GM08714 (cell line): Measurements from ENCODE around the gene TTC23L.

ENCODE experiments used
- H3K4me3 ChIP-seq: fragments of 200-500 bp; sonication (Bioruptor generic); 2 replicates; pipeline ENCODE4 v1.5.1; 2014; ENCODE audit warnings: mild to moderate bottlenecking, low read length, inconsistent platforms
- ZNF274 ChIP-seq: IDR thresholded peaks from 2 replicates; pipeline ENCODE4 v1.6.1; 2012; ENCODE audit warnings: mild to moderate bottlenecking, low read depth, low read length

Gene TTC23L

GRCh38 chr5:34844999-34845398 is 6.0 kb downstream of the TTC23L start:
- H3K4me3 ChIP-seq: no peak overlapping the region
- TF ChIP-seq ZNF274: no peak

GRCh38 chr5:34847056-34847455 is 8.1 kb downstream of the TTC23L start:
- H3K4me3 ChIP-seq: no peak overlapping the region
- no peak for TF ChIP-seq ZNF274

GRCh38 chr5:34847552-34847951 is 8.6 kb downstream of the TTC23L start:
- TF ChIP-seq ZNF274: no peak
- H3K4me3 ChIP-seq: no peak overlapping the region

- TF ChIP-seq ZNF274: no peak
- no peak overlapping the region for H3K4me3 ChIP-seq
Observed at GRCh38 chr5:34848230-34848629, 9.3 kb downstream of the TTC23L start.

GRCh38 chr5:34849253-34849652 is 10.3 kb downstream of the TTC23L start:
- no peak for TF ChIP-seq ZNF274
- no peak overlapping the region for H3K4me3 ChIP-seq

GRCh38 chr5:34854459-34855174 is 15.7 kb downstream of the TTC23L start:
- no peak overlapping the region for H3K4me3 ChIP-seq
- no peak for TF ChIP-seq ZNF274

GRCh38 chr5:34857161-34857560 is 18.2 kb downstream of the TTC23L start:
- TF ChIP-seq ZNF274: no peak

GRCh38 chr5:34857894-34858293 is 18.9 kb downstream of the TTC23L start:
- no peak for TF ChIP-seq ZNF274
- H3K4me3 ChIP-seq: no peak overlapping the region

More at GRCh38 chr5:34857161-34857560, 18.2 kb downstream of the TTC23L start:
- no peak overlapping the region for H3K4me3 ChIP-seq

- no peak for TF ChIP-seq ZNF274
- no peak overlapping the region for H3K4me3 ChIP-seq
Observed at GRCh38 chr5:34858790-34859189, 19.8 kb downstream of the TTC23L start.

GRCh38 chr5:34859253-34859652 is 20.3 kb downstream of the TTC23L start:
- no peak for TF ChIP-seq ZNF274
- no peak overlapping the region for H3K4me3 ChIP-seq

- TF ChIP-seq ZNF274: no peak
- no peak overlapping the region for H3K4me3 ChIP-seq
Observed at GRCh38 chr5:34863946-34864345, 25.0 kb downstream of the TTC23L start.

GRCh38 chr5:34865091-34865490 is 26.1 kb downstream of the TTC23L start:
- H3K4me3 ChIP-seq: no peak overlapping the region
- TF ChIP-seq ZNF274: no peak

GRCh38 chr5:34866989-34867471 is 28.1 kb downstream of the TTC23L start:
- TF ChIP-seq ZNF274: no peak
- H3K4me3 ChIP-seq: no peak overlapping the region

- TF ChIP-seq ZNF274: no peak
- no peak overlapping the region for H3K4me3 ChIP-seq
Observed at GRCh38 chr5:34867660-34868059, 28.7 kb downstream of the TTC23L start.

- no peak for TF ChIP-seq ZNF274
- H3K4me3 ChIP-seq: no peak overlapping the region
Observed at GRCh38 chr5:34868791-34869190, 29.8 kb downstream of the TTC23L start.

GRCh38 chr5:34869256-34869655 is 30.3 kb downstream of the TTC23L start:
- H3K4me3 ChIP-seq: no peak overlapping the region
- no peak for TF ChIP-seq ZNF274
